A673 (cell line): ENCODE measurements around the gene NRAP.

Experiments used
- EZH2 ChIP-seq: fragments of 200-600 bp; sonication (generic); IDR thresholded peaks from 2 replicates; pipeline ENCODE4 v1.6.1; 2017; ENCODE audit warnings: borderline replicate concordance, low read depth, mild to moderate bottlenecking, mixed read lengths, antibody characterized with exemption, low read length; ENCODE audit not compliant: poor library complexity, severe bottlenecking
- TF ChIP-seq, protein P1 (sequence below): fragments of 300-800, 200-600 bp; sonication (generic); conservative IDR thresholded peaks from 2 replicates; pipeline ENCODE4 v1.5.1; 2017; ENCODE audit warnings: low read depth, mild to moderate bottlenecking, antibody characterized with exemption, low read length, moderate library complexity, mixed read lengths

DNA sequence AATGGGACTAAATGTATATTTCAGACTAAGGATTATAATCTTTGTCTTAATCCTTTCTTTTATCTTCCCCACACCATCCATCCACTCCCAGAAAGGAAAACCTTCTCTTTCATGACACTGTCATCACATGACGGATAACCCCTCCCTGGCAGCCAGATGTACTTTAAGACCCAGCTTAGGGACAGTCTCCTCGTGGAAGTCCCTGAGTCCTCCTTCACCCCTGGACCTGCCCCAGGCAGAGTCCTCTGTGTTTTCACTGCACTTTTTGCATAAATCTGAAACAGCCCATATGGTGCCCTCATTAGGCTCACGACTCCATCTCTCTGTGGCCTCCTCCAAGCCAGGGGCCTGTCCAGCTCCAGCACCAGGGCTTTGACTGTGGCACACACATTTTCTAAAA is 16.0 kb downstream of the NRAP start:
- TF ChIP-seq, protein P1, sequence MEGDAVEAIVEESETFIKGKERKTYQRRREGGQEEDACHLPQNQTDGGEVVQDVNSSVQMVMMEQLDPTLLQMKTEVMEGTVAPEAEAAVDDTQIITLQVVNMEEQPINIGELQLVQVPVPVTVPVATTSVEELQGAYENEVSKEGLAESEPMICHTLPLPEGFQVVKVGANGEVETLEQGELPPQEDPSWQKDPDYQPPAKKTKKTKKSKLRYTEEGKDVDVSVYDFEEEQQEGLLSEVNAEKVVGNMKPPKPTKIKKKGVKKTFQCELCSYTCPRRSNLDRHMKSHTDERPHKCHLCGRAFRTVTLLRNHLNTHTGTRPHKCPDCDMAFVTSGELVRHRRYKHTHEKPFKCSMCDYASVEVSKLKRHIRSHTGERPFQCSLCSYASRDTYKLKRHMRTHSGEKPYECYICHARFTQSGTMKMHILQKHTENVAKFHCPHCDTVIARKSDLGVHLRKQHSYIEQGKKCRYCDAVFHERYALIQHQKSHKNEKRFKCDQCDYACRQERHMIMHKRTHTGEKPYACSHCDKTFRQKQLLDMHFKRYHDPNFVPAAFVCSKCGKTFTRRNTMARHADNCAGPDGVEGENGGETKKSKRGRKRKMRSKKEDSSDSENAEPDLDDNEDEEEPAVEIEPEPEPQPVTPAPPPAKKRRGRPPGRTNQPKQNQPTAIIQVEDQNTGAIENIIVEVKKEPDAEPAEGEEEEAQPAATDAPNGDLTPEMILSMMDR = no peak
- no peak for TF ChIP-seq EZH2
